SIG-M5 treated with dmso at 0.1 percent for 504 hours (cell line): ENCODE data around the gene CCDC122.
"Not testable (repeated sequence)": the region's sequence is repeated elsewhere in the genome, so short reads cannot be mapped to it uniquely, and the experiment has no call there.

Experiments
- DNase-seq: peaks from one replicate; lab custom pipeline; 2025; ENCODE audit not compliant: unreplicated experiment; lab: John Stamatoyannopoulos, UW

CCDC122 gene

GRCh38 chr13:43877766-43878165 is 1.8 kb downstream of the CCDC122 start:
- DNase-seq, result no peak

GRCh38 chr13:43877326-43877725 is 2.2 kb downstream of the CCDC122 start:
- DNase-seq, result no peak

GRCh38 chr13:43876366-43876765 is 3.2 kb downstream of the CCDC122 start:
- no peak for DNase-seq

GRCh38 chr13:43874504-43875092 is 4.9 kb downstream of the CCDC122 start:
- DNase-seq, result peak; percentile 65

GRCh38 chr13:43872181-43872580 is 7.4 kb downstream of the CCDC122 start:
- no peak for DNase-seq

- DNase-seq, result no peak
Measured at GRCh38 chr13:43865892-43866291, 13.6 kb downstream of the CCDC122 start.

- DNase-seq, result no peak
Measured at GRCh38 chr13:43864921-43865320, 14.6 kb downstream of the CCDC122 start.

GRCh38 chr13:43861863-43862262 is 17.7 kb downstream of the CCDC122 start:
- DNase-seq, result no peak

- no peak for DNase-seq
Measured at GRCh38 chr13:43852923-43853404, 26.6 kb downstream of the CCDC122 start.

- no peak for DNase-seq
Measured at GRCh38 chr13:43850873-43851272, 28.7 kb downstream of the CCDC122 start.

GRCh38 chr13:43848001-43848649 is 31.4 kb downstream of the CCDC122 start:
- DNase-seq, result peak; percentile 91

GRCh38 chr13:43846496-43847158 is 32.9 kb downstream of the CCDC122 start:
- no peak for DNase-seq

GRCh38 chr13:43838909-43839308 is 40.6 kb downstream of the CCDC122 start:
- DNase-seq, result no peak

GRCh38 chr13:43835701-43836100 is 43.8 kb downstream of the CCDC122 start:
- DNase-seq, result no peak

- DNase-seq, result no peak
Measured at GRCh38 chr13:43831088-43831487, 48.5 kb downstream of the CCDC122 start.

GRCh38 chr13:43830497-43830881 is 49.1 kb downstream of the CCDC122 start:
- peak; percentile 80 for DNase-seq

GRCh38 chr13:43824656-43825055 is 54.9 kb downstream of the CCDC122 start:
- not testable (repeated sequence) for DNase-seq

- no peak for DNase-seq
Measured at GRCh38 chr13:43822969-43823368, 56.6 kb downstream of the CCDC122 start.

- DNase-seq, result no peak
Measured at GRCh38 chr13:43816401-43816889, 63.1 kb downstream of the CCDC122 start.

- DNase-seq, result no peak
Measured at GRCh38 chr13:43815204-43815603, 64.3 kb downstream of the CCDC122 start.

GRCh38 chr13:43808676-43809075 is 70.9 kb downstream of the CCDC122 start:
- no peak for DNase-seq

GRCh38 chr13:43805681-43806128 is 73.8 kb downstream of the CCDC122 start:
- DNase-seq, result no peak
